ENCODE data around the gene TTYH2.

DNA sequence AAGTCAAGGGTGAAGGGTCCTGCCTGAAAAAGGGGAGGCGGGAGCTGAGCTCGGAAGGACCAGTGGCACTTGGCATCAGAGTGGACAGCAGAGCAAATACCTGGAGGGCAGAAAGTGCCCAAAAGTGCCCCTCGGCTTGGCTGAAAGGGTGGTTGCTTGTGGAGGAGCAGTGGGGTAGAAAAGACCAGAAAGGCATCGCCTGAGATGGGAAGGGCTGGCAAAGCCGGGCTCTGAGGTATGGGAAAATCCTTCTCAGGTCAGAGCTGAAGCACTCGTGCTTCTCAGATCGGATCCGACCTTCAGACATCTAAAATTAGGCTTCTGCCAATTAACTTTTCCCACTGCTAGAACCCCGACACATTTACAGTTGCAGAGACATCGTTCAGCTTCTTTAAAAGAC, 11.4 kb upstream of the TTYH2 start:
- TF ChIP-seq CTCF (conservative IDR thresholded peaks at IDR 0.05; ENCODE audit: low read depth in 2 of 2) = no peak
- TF ChIP-seq POLR2AphosphoS5 (IDR thresholded peaks at IDR 0.05; ENCODE audit: low read depth) = no peak
- TF ChIP-seq ZNF331 (CRISPR knock-in tag; IDR thresholded peaks at IDR 0.05; ENCODE audit: low read depth) = no peak
- no peak for TF ChIP-seq EZH2phosphoT487 (IDR thresholded peaks at IDR 0.05; ENCODE audit: unreplicated experiment)
- TF ChIP-seq EZH2 (IDR thresholded peaks at IDR 0.05; ENCODE audit: low read depth, unreplicated experiment) = no peak
- TF ChIP-seq, protein P1, sequence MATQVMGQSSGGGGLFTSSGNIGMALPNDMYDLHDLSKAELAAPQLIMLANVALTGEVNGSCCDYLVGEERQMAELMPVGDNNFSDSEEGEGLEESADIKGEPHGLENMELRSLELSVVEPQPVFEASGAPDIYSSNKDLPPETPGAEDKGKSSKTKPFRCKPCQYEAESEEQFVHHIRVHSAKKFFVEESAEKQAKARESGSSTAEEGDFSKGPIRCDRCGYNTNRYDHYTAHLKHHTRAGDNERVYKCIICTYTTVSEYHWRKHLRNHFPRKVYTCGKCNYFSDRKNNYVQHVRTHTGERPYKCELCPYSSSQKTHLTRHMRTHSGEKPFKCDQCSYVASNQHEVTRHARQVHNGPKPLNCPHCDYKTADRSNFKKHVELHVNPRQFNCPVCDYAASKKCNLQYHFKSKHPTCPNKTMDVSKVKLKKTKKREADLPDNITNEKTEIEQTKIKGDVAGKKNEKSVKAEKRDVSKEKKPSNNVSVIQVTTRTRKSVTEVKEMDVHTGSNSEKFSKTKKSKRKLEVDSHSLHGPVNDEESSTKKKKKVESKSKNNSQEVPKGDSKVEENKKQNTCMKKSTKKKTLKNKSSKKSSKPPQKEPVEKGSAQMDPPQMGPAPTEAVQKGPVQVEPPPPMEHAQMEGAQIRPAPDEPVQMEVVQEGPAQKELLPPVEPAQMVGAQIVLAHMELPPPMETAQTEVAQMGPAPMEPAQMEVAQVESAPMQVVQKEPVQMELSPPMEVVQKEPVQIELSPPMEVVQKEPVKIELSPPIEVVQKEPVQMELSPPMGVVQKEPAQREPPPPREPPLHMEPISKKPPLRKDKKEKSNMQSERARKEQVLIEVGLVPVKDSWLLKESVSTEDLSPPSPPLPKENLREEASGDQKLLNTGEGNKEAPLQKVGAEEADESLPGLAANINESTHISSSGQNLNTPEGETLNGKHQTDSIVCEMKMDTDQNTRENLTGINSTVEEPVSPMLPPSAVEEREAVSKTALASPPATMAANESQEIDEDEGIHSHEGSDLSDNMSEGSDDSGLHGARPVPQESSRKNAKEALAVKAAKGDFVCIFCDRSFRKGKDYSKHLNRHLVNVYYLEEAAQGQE (IDR thresholded peaks at IDR 0.05; ENCODE audit: unreplicated experiment) = no peak
- TF ChIP-seq CREB1 (CRISPR knock-in tag; IDR thresholded peaks at IDR 0.05; ENCODE audit: low read depth) = no peak
- no peak for TF ChIP-seq JUNB (IDR thresholded peaks at IDR 0.05; ENCODE audit: unreplicated experiment)
- no peak for TF ChIP-seq ZNF462 (CRISPR knock-in tag; IDR thresholded peaks at IDR 0.05)
- no peak for TF ChIP-seq STAT1 (IDR thresholded peaks at IDR 0.05; ENCODE audit: unreplicated experiment)
- TF ChIP-seq ZNF114 (CRISPR knock-in tag; IDR thresholded peaks at IDR 0.05) = no peak
